HepG2 (cell line): Measurements from ENCODE around the gene HADH. TPM values are rescaled to one million over a fixed set of nuclear protein-coding genes. Genes with fewer than 3 reads are reported as not detected.

ENCODE experiments used
- ATAC-seq: fragments of 200-7000 bp; cut with Tn5 transposase; 3 replicates; pipeline ENCODE4 v1.9.1; 2020; ENCODE audit warnings: mild to moderate bottlenecking, moderate library complexity
- BruUV-seq: library from RNA; stranded (reverse); fragments of 400-500 nt; replicated peaks from 2 replicates; lab custom pipeline; 2021; lab: Mats Ljungman, UMichigan
- CTCF ChIA-PET: fragments of 300-600 bp; formaldehyde crosslinking; extraction: SDS; loops from one replicate; lab custom pipeline; 2021; ENCODE audit warnings: low total read pairs, inconsistent platforms, low intra/inter-chr PET ratio; lab: Yijun Ruan, JAX
- POLR2A ChIA-PET: fragments of 350-600 bp; sonication (Branson Sonifier 250); formaldehyde crosslinking; loops from one replicate; lab custom pipeline; 2020; ENCODE audit warnings: antibody characterized with exemption, inconsistent platforms; lab: Yijun Ruan, JAX
- DNase-seq: peaks from one replicate; pipeline ENCODE4 v3.0.0-alpha.2; 2015; ENCODE audit warnings: low spot score
- FAIRE-seq: peaks from 3 replicates; lab custom pipeline; 2011; peaks lifted over from hg19 to GRCh38; lab: Jason Lieb, UNC
- H2AFZ ChIP-seq: one replicate; pipeline ENCODE4 v1.6.1; 2011; ENCODE audit warnings: low read length, inconsistent platforms
- H3K27ac ChIP-seq: fragments of 300-600 bp; 3 replicates; pipeline ENCODE4 v1.8.0; 2011; ENCODE audit warnings: mixed run types, mild to moderate bottlenecking, mixed read lengths, low read length, inconsistent platforms; ENCODE audit not compliant: insufficient read depth; ENCODE audit errors: extremely low read length
- H3K27me3 ChIP-seq, 2 experiments: fragments of 200-600 bp in 1 of 2; 2 replicates in 1 of 2; 3 replicates in 1 of 2; pipeline versions ENCODE4 v1.6.0 to v1.8.0; 2011; ENCODE audit warnings: low read length in 2 of 2, mild to moderate bottlenecking in 2 of 2, moderate library complexity in 2 of 2, inconsistent platforms in 1 of 2; ENCODE audit not compliant: insufficient read depth in 2 of 2, control insufficient read depth in 1 of 2
- H3K36me3 ChIP-seq, 2 experiments: fragments of 200-600 bp in 1 of 2; replicated peaks in 1 of 2; 2 replicates in 1 of 2; 3 replicates in 1 of 2; pipeline versions ENCODE4 v1.5.1 to v1.8.0; 2011; ENCODE audit warnings: low read length in 2 of 2, inconsistent platforms in 1 of 2; ENCODE audit not compliant: insufficient read depth in 2 of 2, control insufficient read depth in 1 of 2
- H3K4me1 ChIP-seq: 2 replicates; pipeline ENCODE4 v1.5.1; 2012; ENCODE audit warnings: low read length, inconsistent platforms; ENCODE audit not compliant: insufficient read depth
- H3K4me2 ChIP-seq: 2 replicates; pipeline ENCODE4 v1.6.0; 2011; ENCODE audit warnings: low read depth, low read length, inconsistent platforms
- H3K4me3 ChIP-seq, 3 experiments: fragments of 200-600 bp in 1 of 3; sonication (generic), shearing (Covaris generic) in 1 of 3; replicated peaks in 1 of 3; 2 replicates each; pipeline ENCODE4 v1.5.1; 2011 to 2016; ENCODE audit warnings: low read length in 3 of 3, inconsistent platforms in 2 of 3, low read depth in 2 of 3, mild to moderate bottlenecking in 2 of 3, control low read depth in 1 of 3, mixed read lengths in 1 of 3; ENCODE audit not compliant: insufficient read depth in 1 of 3
- H3K79me2 ChIP-seq: one replicate; pipeline ENCODE4 v1.6.1; 2011; ENCODE audit warnings: low read length, inconsistent platforms; ENCODE audit not compliant: insufficient read depth
- H3K9ac ChIP-seq: 2 replicates; pipeline ENCODE4 v1.6.0; 2011; ENCODE audit warnings: mild to moderate bottlenecking, low read depth, low read length, inconsistent platforms; ENCODE audit not compliant: insufficient read depth
- H3K9me3 ChIP-seq: 2 replicates; pipeline ENCODE4 v1.5.1; 2012; ENCODE audit warnings: mild to moderate bottlenecking, low read length
- H4K20me1 ChIP-seq: 2 replicates; pipeline ENCODE4 v1.6.0; 2011; ENCODE audit warnings: inconsistent platforms, mild to moderate bottlenecking, low read length, moderate library complexity; ENCODE audit not compliant: insufficient read depth
- HES4 ChIP-seq: sonication (generic); formaldehyde crosslinking; IDR thresholded peaks from 2 replicates; pipeline ENCODE4 v1.9.0; 2021; ENCODE audit warnings: mild to moderate bottlenecking, missing genetic modification reagents, borderline replicate concordance
- RFXANK ChIP-seq: IDR thresholded peaks from 2 replicates; pipeline ENCODE4 v1.6.1; 2016
- RFXAP ChIP-seq: sonication (generic); formaldehyde crosslinking; IDR thresholded peaks from 2 replicates; pipeline ENCODE4 v1.4.0; 2020; ENCODE audit warnings: missing genetic modification reagents, borderline replicate concordance
- SALL2 ChIP-seq: sonication (generic); formaldehyde crosslinking; IDR thresholded peaks from 2 replicates; pipeline ENCODE4 v1.8.1; 2023; ENCODE audit warnings: mild to moderate bottlenecking, missing genetic modification reagents, inconsistent platforms
- TOPORS ChIP-seq: sonication (generic); formaldehyde crosslinking; IDR thresholded peaks from 2 replicates; pipeline ENCODE4 v1.8.0; 2023; ENCODE audit warnings: mild to moderate bottlenecking, missing genetic modification reagents
- ZBTB3 ChIP-seq: sonication (generic); formaldehyde crosslinking; IDR thresholded peaks from 2 replicates; pipeline ENCODE4 v1.4.0; 2020; ENCODE audit warnings: low read depth, mild to moderate bottlenecking, moderate library complexity, missing genetic modification reagents, borderline replicate concordance
- ZNF12 ChIP-seq: sonication (generic); formaldehyde crosslinking; IDR thresholded peaks from 2 replicates; pipeline ENCODE4 v1.5.0; 2020; ENCODE audit warnings: missing genetic modification reagents
- ZNF230 ChIP-seq: sonication (generic); formaldehyde crosslinking; IDR thresholded peaks from 2 replicates; pipeline ENCODE4 v1.4.0; 2020; ENCODE audit warnings: mild to moderate bottlenecking, missing genetic modification reagents
- WGBS: methylation state at CpG from one replicate; pipeline ENCODE4 v1.1.6; 2017; ENCODE audit warnings: low lambda C conversion rate; 5-methylcytosine and 5-hydroxymethylcytosine counted together
- in situ Hi-C: cut with HindIII; loops from 2 replicates; pipeline ENCODE4 v1.10.0; 2017; ENCODE audit warnings: low pct_unique_long_range_greater_than_20kb; ENCODE audit not compliant: extremely low pct_ligation_motif_present
- intact Hi-C: fragments of 100-400 bp; cut with micrococcal nuclease; formaldehyde crosslinking; loops from one replicate; pipeline ENCODE4 v1.10.0; 2022; ENCODE audit not compliant: unreplicated experiment
- polyA plus RNA-seq, 8 experiments: library from polyadenylated mRNA; depleted of rRNA in 3 of 8; stranded (reverse) in 7 of 8; unstranded in 1 of 8; fragments of >200 nt; fragmentation: Illumina TruSeq in 4 of 8; extraction: Trizol in 4 of 8; gene quantifications; 2 replicates each; pipeline versions ENCODE4 v1.2.1 to v1.2.3, GENCODE V29; 2011 to 2016; ENCODE audit warnings: low read depth in 4 of 8, missing spikeins in 1 of 8, mixed read lengths in 1 of 8; ENCODE audit not compliant: insufficient read depth in 1 of 8
- total RNA-seq, 5 experiments: library from RNA; depleted of rRNA; stranded (reverse); fragments of >200 nt; fragmentation: Illumina TruSeq; extraction: Trizol; gene quantifications; 2 replicates each; pipeline ENCODE4 v1.2.3, GENCODE V29; 2016; ENCODE audit warnings: low read depth in 1 of 5
- TF ChIP-seq, protein P1 (sequence below): sonication (generic); formaldehyde crosslinking; IDR thresholded peaks from 2 replicates; pipeline ENCODE4 v1.8.0; 2022; ENCODE audit warnings: low read depth, missing genetic modification reagents

Gene HADH
- total and polyA plus RNA-seq, 2 of the 13 experiments (the other 11 are each of a cell fraction or from before 2014, with no cell fraction given) = 29.6 to 33.9 TPM

- H3K9ac ChIP-seq = no peak overlapping the region
- FAIRE-seq (no peak), DNase-seq (no peak), ATAC-seq (peak; percentile 18; the same call in 2 of the 3 replicates)
- H3K4me1 ChIP-seq = no peaks in the 10 kb centered on the region
- H3K4me3 ChIP-seq = no peak overlapping the region
- no peak overlapping the region for H3K4me2 ChIP-seq
- no peaks in the 10 kb centered on the region for H3K27me3 ChIP-seq
- H4K20me1 ChIP-seq = no peaks in the 10 kb centered on the region
- ChIA-PET POLR2A (no interaction called here), CTCF (interaction anchor here (1.1 to 1.9 kb wide), 2 partner anchors 152 to 543 kb away, joined by 5 to 15 read pairs; no protein-coding TSS in a partner anchor)
- no peak overlapping the region for H3K27ac ChIP-seq
- intact Hi-C loops (loop anchor here (1.0 to 5.0 kb wide), 3 partner anchors 152 to 543 kb away; no protein-coding TSS in a partner anchor), in situ Hi-C loops (loop anchor here (25.0 kb wide), 1 partner anchor 458 kb away; no protein-coding TSS in a partner anchor)
- no peaks in the 10 kb centered on the region for H3K9me3 ChIP-seq
- TF ChIP-seq ZNF230 (no peak), TOPORS (CRISPR knock-in tag) (no peak), RFXANK (CRISPR knock-in tag) (no peak), HES4 (no peak), SALL2 (CRISPR knock-in tag) (no peak), ZNF12 (CRISPR knock-in tag) (no peak), RFXAP (no peak), ZBTB3 (CRISPR knock-in tag) (no peak)
- TF ChIP-seq, protein P1, sequence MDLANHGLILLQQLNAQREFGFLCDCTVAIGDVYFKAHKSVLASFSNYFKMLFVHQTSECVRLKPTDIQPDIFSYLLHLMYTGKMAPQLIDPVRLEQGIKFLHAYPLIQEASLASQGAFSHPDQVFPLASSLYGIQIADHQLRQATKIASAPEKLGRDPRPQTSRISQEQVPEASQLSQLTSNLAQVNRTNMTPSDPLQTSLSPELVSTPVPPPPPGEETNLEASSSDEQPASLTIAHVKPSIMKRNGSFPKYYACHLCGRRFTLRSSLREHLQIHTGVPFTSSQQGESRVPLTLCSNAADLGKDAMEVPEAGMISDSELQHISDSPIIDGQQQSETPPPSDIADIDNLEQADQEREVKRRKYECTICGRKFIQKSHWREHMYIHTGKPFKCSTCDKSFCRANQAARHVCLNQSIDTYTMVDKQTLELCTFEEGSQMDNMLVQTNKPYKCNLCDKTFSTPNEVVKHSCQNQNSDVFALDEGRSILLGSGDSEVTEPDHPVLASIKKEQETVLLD (CRISPR knock-in tag) = no peak
- H3K36me3 ChIP-seq = peaks cover 4 to 37% of the 10 kb centered on the region in 2 experiments; a peak in 4 of 5 replicates
- no TSS peak for BruUV-seq
- H3K79me2 ChIP-seq = no peaks in the 10 kb centered on the region
- WGBS = 89% methylated on average over 5 of the region's 5 CpGs
- H2AFZ ChIP-seq = no peak overlapping the region
Observed at GRCh38 chr4:108029731-108030130, 40.0 kb downstream of the HADH start.
